Breast epithelium (tissue), 4 donors: ENCODE results near the gene MACROH2A2. TPM values are rescaled to one million over a fixed set of nuclear protein-coding genes. Genes with fewer than 3 reads are reported as not detected.
"Not testable (repeated sequence)": the region's sequence is repeated elsewhere in the genome, so short reads cannot be mapped to it uniquely, and the experiment has no call there.

Experiments used
- DNase-seq, 2 donors: peaks; one replicate each; pipeline ENCODE4 v3.0.0-alpha.2; 2019; ENCODE audit warnings: low spot score in 2 of 2
- H3K27ac ChIP-seq, 2 donors: fragments of 200-600 bp; sonication (generic) in 1 of 2; one replicate each; pipeline ENCODE4 v1.5.1; 2016 to 2019; ENCODE audit warnings: mild to moderate bottlenecking in 1 of 2
- H3K27me3 ChIP-seq, 2 donors: fragments of 200-600 bp; sonication (generic) in 1 of 2; one replicate each; pipeline versions ENCODE4 v1.5.1 to v1.6.0; 2017 to 2019; ENCODE audit warnings: control low read depth in 1 of 2, mild to moderate bottlenecking in 1 of 2
- H3K36me3 ChIP-seq: fragments of 200-600 bp; one replicate; pipeline ENCODE4 v1.5.1; 2019
- H3K4me1 ChIP-seq, 2 donors: fragments of 200-600 bp; sonication (generic); one replicate each; pipeline ENCODE4 v1.5.1; 2016 to 2019; ENCODE audit warnings: control low read depth in 1 of 2
- H3K4me3 ChIP-seq, 3 donors: fragments of 200-600 bp; sonication (generic); 1 replicate in 2 of 3; 2 replicates in 1 of 3; pipeline ENCODE4 v1.5.1; 2016 to 2019; ENCODE audit warnings: mild to moderate bottlenecking in 3 of 3, moderate library complexity in 2 of 3
- H3K9me3 ChIP-seq, 2 donors: fragments of 200-600 bp; sonication (generic) in 1 of 2; one replicate each; pipeline ENCODE4 v1.5.1; 2016 to 2019; ENCODE audit warnings: control low read depth in 1 of 2
- POLR2A ChIP-seq: fragments of 450-650 bp; IDR thresholded peaks from one replicate; pipeline ENCODE4 v1.6.1; 2016; ENCODE audit warnings: antibody characterized with exemption, mild to moderate bottlenecking, moderate library complexity
- POLR2AphosphoS5 ChIP-seq, 3 donors: sonication (generic); formaldehyde crosslinking; IDR thresholded peaks; one replicate each; pipeline ENCODE4 v1.6.1; 2017; ENCODE audit warnings: antibody characterized with exemption in 3 of 3
- intact Hi-C: fragments of 100-400 bp; cut with DNase I; formaldehyde crosslinking; loops from one replicate; pipeline ENCODE4 v1.15.1; 2023; ENCODE audit warnings: low total_unique reads
- total RNA-seq, 3 donors: library from RNA; depleted of rRNA; stranded (reverse); fragments of >200 nt; gene quantifications; one replicate each; pipeline ENCODE4 v1.1.0, GENCODE V29; 2016
- TF ChIP-seq, protein P1 (sequence below), 3 donors: fragments of 450-650 bp; IDR thresholded peaks; one replicate each; pipeline ENCODE4 v1.5.1; 2016 to 2017; ENCODE audit warnings: antibody characterized with exemption in 3 of 3, mild to moderate bottlenecking in 3 of 3, moderate library complexity in 3 of 3

Gene MACROH2A2
- total RNA-seq, 3 donors from 2014 or later = 4.8 to 19.5 (median 15.4) TPM

DNA sequence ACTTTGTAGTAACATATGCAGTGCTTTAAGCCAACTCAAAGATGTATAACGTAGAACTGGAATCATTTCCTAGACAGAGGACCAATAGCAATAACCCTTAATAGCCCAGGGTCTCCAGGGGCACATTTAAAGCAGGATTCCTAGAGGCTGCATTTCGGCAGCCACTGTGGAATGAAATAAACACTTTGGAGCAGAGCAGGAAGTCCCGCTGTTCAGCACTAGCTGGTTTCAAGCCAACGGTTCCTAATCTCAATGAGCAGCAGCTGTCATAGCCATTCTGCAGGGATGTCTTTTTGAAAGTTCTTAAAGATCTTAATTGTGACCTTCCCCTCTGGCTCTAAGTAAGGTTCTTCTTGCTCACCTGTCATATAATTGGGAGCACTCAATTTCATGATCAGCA, 18.4 kb upstream of the MACROH2A2 start:
- DNase-seq = no peak
- H3K27ac ChIP-seq = no peak overlapping the region
- H3K36me3 ChIP-seq = no peaks in the 10 kb centered on the region
- no peaks in the 10 kb centered on the region for H3K27me3 ChIP-seq
- intact Hi-C loops = no loop called here
- H3K4me3 ChIP-seq = no peak overlapping the region
- peaks cover 0 to 4% of the 10 kb centered on the region in 2 donors for H3K9me3 ChIP-seq
- TF ChIP-seq POLR2A = no peak
- TF ChIP-seq POLR2AphosphoS5 (IDR thresholded peaks at IDR 0.05) = no peak
- TF ChIP-seq, protein P1, sequence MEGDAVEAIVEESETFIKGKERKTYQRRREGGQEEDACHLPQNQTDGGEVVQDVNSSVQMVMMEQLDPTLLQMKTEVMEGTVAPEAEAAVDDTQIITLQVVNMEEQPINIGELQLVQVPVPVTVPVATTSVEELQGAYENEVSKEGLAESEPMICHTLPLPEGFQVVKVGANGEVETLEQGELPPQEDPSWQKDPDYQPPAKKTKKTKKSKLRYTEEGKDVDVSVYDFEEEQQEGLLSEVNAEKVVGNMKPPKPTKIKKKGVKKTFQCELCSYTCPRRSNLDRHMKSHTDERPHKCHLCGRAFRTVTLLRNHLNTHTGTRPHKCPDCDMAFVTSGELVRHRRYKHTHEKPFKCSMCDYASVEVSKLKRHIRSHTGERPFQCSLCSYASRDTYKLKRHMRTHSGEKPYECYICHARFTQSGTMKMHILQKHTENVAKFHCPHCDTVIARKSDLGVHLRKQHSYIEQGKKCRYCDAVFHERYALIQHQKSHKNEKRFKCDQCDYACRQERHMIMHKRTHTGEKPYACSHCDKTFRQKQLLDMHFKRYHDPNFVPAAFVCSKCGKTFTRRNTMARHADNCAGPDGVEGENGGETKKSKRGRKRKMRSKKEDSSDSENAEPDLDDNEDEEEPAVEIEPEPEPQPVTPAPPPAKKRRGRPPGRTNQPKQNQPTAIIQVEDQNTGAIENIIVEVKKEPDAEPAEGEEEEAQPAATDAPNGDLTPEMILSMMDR (IDR thresholded peaks at IDR 0.05) = no peak
- H3K4me1 ChIP-seq = no peaks in the 10 kb centered on the region

DNA sequence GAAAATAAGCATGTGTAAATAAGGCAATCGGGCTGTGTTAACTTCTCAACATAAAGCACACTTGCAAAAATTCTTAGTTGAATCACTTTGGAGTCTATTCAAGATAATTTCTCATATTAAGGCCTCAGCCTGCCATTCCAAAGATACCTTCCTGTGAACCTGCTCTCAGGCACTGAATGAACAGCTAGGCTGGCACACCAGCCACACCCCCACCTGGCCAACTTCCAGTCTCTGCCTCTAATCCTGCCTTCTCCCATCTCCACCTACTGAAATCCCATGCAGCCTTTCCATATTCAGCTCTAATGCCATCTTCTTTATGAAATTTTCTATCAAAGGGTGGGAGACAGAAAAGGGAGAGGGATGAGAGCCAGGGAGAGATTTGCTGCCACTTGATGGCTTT, 17.1 kb upstream of the MACROH2A2 start:
- no peaks in the 10 kb centered on the region for H3K36me3 ChIP-seq
- H3K27ac ChIP-seq = no peak overlapping the region
- no peak for TF ChIP-seq POLR2AphosphoS5 (IDR thresholded peaks at IDR 0.05)
- TF ChIP-seq POLR2A = no peak
- TF ChIP-seq, protein P1 (IDR thresholded peaks at IDR 0.05) = no peak
- no peak for DNase-seq
- no peaks in the 10 kb centered on the region for H3K27me3 ChIP-seq
- no peaks in the 10 kb centered on the region for H3K4me1 ChIP-seq
- no peak overlapping the region for H3K4me3 ChIP-seq
- intact Hi-C loops = no loop called here
- no peaks in the 10 kb centered on the region for H3K9me3 ChIP-seq

DNA sequence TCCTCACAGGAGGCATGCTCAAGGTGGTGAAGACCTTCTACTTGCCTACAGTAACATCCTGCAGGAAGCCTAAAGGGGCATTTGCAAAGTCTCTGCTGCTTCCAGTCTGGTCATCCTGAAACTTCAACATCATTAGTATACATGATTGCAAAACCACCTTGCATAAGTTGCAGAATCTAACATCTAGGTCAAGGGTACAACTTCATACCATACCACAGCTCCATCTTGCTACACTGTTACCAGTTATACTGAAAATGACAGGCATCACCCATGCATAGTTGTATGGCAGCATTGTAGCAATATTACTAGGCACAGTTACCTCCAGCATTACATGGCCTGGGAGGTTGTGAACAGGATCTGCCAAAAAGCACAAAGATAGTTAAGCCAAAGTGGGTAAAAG, 13.7 kb upstream of the MACROH2A2 start:
- TF ChIP-seq, protein P1 (IDR thresholded peaks at IDR 0.05) = no peak
- no peak for TF ChIP-seq POLR2AphosphoS5 (IDR thresholded peaks at IDR 0.05)
- no peak for TF ChIP-seq POLR2A
- H3K4me3 ChIP-seq = no peak overlapping the region
- H3K27me3 ChIP-seq = no peaks in the 10 kb centered on the region
- no peak overlapping the region for H3K27ac ChIP-seq
- peaks cover 0 to 4% of the 10 kb centered on the region in 2 donors for H3K9me3 ChIP-seq
- intact Hi-C loops = no loop called here
- H3K4me1 ChIP-seq = no peaks in the 10 kb centered on the region
- DNase-seq = no peak
- H3K36me3 ChIP-seq = no peaks in the 10 kb centered on the region

DNA sequence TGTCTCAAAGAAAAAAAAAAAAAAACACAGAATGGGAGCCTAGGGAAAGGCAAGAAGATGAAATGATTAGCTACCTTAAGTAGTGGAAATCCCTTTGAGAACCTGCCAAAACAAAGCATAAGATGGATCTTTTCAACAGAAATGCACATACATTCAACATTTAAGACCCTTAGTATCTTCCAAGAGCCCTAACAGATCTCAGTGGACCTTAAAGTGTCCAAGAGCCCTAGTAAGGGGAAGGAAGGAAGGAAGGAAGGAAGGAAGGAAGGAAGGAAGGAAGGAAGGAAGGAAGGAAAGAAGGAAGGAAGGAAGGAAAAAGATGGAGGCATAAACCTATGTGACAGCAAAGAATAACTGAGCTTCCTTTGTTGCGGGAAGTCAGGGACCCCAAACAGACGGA, 11.6 kb upstream of the MACROH2A2 start:
- H3K36me3 ChIP-seq = no peaks in the 10 kb centered on the region
- no peak overlapping the region for H3K4me3 ChIP-seq
- peaks cover 0 to 4% of the 10 kb centered on the region in 2 donors for H3K9me3 ChIP-seq
- TF ChIP-seq POLR2AphosphoS5 (IDR thresholded peaks at IDR 0.05) (no peak), POLR2A (no peak)
- TF ChIP-seq, protein P1 (IDR thresholded peaks at IDR 0.05) = no peak
- H3K27ac ChIP-seq = no peak overlapping the region
- no peaks in the 10 kb centered on the region for H3K4me1 ChIP-seq
- no peak for DNase-seq
- intact Hi-C loops = no loop called here
- H3K27me3 ChIP-seq = no peaks in the 10 kb centered on the region

DNA sequence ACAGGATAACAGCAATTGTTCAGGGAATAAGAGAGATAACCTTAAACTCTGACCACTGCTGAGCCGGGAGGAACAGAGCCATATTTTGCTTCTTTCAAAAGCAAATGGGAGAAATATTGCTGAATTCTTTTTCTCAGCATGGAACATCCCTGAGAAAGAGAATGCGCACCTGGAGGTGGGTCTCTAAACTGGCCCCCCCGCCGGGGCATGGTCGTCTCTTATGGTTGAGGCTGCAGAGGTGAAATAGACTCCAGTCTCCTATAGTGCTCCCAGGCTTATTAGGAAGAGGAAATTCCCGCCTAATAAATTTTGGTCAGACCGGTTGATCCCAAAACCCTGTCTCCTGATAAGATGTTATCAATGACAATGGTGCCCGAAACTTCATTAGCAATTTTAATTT, 10.9 kb upstream of the MACROH2A2 start:
- H3K4me3 ChIP-seq, DNase-seq, H3K27ac ChIP-seq, H3K4me1 ChIP-seq, H3K36me3 ChIP-seq, H3K27me3 ChIP-seq, H3K9me3 ChIP-seq, intact Hi-C loops: not testable (repeated sequence)

DNA sequence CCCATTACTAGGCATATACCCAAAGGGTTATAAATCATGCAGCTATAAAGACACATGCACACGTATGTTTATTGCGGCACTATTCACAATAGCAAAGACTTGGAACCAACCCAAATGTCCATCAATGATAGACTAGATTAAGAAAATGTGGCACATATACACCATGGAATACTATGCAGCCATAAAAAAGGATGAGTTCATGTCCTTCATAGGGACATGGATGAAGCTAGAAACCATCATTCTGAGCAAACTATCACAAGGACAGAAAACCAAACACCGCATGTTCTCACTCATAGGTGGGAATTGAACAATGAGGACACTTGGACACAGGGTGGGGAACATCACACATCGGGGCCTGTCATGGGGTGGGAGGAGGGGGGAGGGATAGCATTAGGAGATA, 5.6 kb upstream of the MACROH2A2 start:
- H3K9me3 ChIP-seq, intact Hi-C loops, DNase-seq, H3K4me1 ChIP-seq, H3K4me3 ChIP-seq, H3K27ac ChIP-seq, H3K36me3 ChIP-seq, H3K27me3 ChIP-seq: not testable (repeated sequence)
